Measurements from ENCODE around the gene SALL4.
"Not testable (repeated sequence)": the region's sequence is repeated elsewhere in the genome, so short reads cannot be mapped to it uniquely, and the experiment has no call there.

SALL4 gene

GRCh38 chr20:51745804-51746203, 56.5 kb downstream of the SALL4 start:
- Mint-ChIP-seq H3K36me3 (no peaks in the 10 kb centered on the region), H3K27ac (no peak overlapping the region), H3K4me1 (no peaks in the 10 kb centered on the region), H3K27me3 (peaks cover 0 to 12% of the 10 kb centered on the region in 2 donors), H3K4me3 (no peak overlapping the region), H3K9me3 (no peaks in the 10 kb centered on the region)
- no peak for ATAC-seq (replicated peaks)
- DNase-seq: no peak

GRCh38 chr20:51740838-51741237, 61.5 kb downstream of the SALL4 start:
- Mint-ChIP-seq H3K4me1 (no peaks in the 10 kb centered on the region), H3K4me3 (no peak overlapping the region), H3K36me3 (no peaks in the 10 kb centered on the region), H3K27me3 (peaks cover 0 to 11% of the 10 kb centered on the region in 2 donors), H3K27ac (no peak overlapping the region), H3K9me3 (no peaks in the 10 kb centered on the region)
- DNase-seq (no peak), ATAC-seq (replicated peaks) (no peak)

GRCh38 chr20:51740308-51740707, 62.0 kb downstream of the SALL4 start:
- H3K36me3 Mint-ChIP-seq; H3K4me1 Mint-ChIP-seq; H3K27ac Mint-ChIP-seq; ATAC-seq (replicated peaks); DNase-seq; H3K9me3 Mint-ChIP-seq; H3K27me3 Mint-ChIP-seq; H3K4me3 Mint-ChIP-seq: not testable (repeated sequence)

GRCh38 chr20:51739722-51740249, 62.5 kb downstream of the SALL4 start:
- no peaks in the 10 kb centered on the region for H3K36me3 Mint-ChIP-seq
- H3K4me3 Mint-ChIP-seq: no peak overlapping the region
- no peaks in the 10 kb centered on the region for H3K4me1 Mint-ChIP-seq
- DNase-seq (no peak), ATAC-seq (replicated peaks) (no peak)
- H3K27ac Mint-ChIP-seq: no peak overlapping the region
- H3K9me3 Mint-ChIP-seq: no peaks in the 10 kb centered on the region
- H3K27me3 Mint-ChIP-seq: peaks cover 0 to 7% of the 10 kb centered on the region in 2 donors

- H3K9me3 Mint-ChIP-seq: no peaks in the 10 kb centered on the region
- peaks cover 0 to 4% of the 10 kb centered on the region in 2 donors for H3K27me3 Mint-ChIP-seq
- H3K4me1 Mint-ChIP-seq: no peaks in the 10 kb centered on the region
- no peak overlapping the region for H3K27ac Mint-ChIP-seq
- H3K36me3 Mint-ChIP-seq: no peaks in the 10 kb centered on the region
- H3K4me3 Mint-ChIP-seq: no peak overlapping the region
- ATAC-seq (replicated peaks): no peak
- DNase-seq: no peak
Observed at GRCh38 chr20:51738877-51739447, 63.4 kb downstream of the SALL4 start.

GRCh38 chr20:51738261-51738660, 64.1 kb downstream of the SALL4 start:
- H3K27me3 Mint-ChIP-seq; ATAC-seq (replicated peaks); H3K4me3 Mint-ChIP-seq; H3K4me1 Mint-ChIP-seq; H3K36me3 Mint-ChIP-seq; H3K27ac Mint-ChIP-seq; DNase-seq; H3K9me3 Mint-ChIP-seq: not testable (repeated sequence)

- Mint-ChIP-seq H3K4me3 (no peak overlapping the region), H3K36me3 (no peaks in the 10 kb centered on the region)
Observed at GRCh38 chr20:51736947-51737346, 65.4 kb downstream of the SALL4 start.

GRCh38 chr20:51735728-51736600, 66.4 kb downstream of the SALL4 start:
- DNase-seq: no peak
- Mint-ChIP-seq H3K9me3 (no peaks in the 10 kb centered on the region), H3K4me3 (no peak overlapping the region), H3K27me3 (peaks cover 6 to 7% of the 10 kb centered on the region in 2 donors), H3K36me3 (no peaks in the 10 kb centered on the region), H3K27ac (no peak overlapping the region), H3K4me1 (peaks cover 3 to 4% of the 10 kb centered on the region in 2 donors)
- ATAC-seq (replicated peaks): no peak

More at GRCh38 chr20:51736947-51737346, 65.4 kb downstream of the SALL4 start:
- DNase-seq (no peak), ATAC-seq (replicated peaks) (no peak)
- no peaks in the 10 kb centered on the region for H3K9me3 Mint-ChIP-seq
- peaks cover 3 to 4% of the 10 kb centered on the region in 2 donors for H3K4me1 Mint-ChIP-seq
- H3K27me3 Mint-ChIP-seq: peaks cover 6 to 7% of the 10 kb centered on the region in 2 donors
- H3K27ac Mint-ChIP-seq: no peak overlapping the region

- H3K36me3 Mint-ChIP-seq: no peaks in the 10 kb centered on the region
- peaks cover 6 to 7% of the 10 kb centered on the region in 2 donors for H3K27me3 Mint-ChIP-seq
- no peak overlapping the region for H3K4me3 Mint-ChIP-seq
- H3K27ac Mint-ChIP-seq: no peak overlapping the region
- no peak for ATAC-seq (replicated peaks)
- no peaks in the 10 kb centered on the region for H3K9me3 Mint-ChIP-seq
- DNase-seq: no peak
- H3K4me1 Mint-ChIP-seq: peaks cover 3 to 4% of the 10 kb centered on the region in 2 donors
Observed at GRCh38 chr20:51734876-51735720, 67.2 kb downstream of the SALL4 start.

GRCh38 chr20:51733070-51733469, 69.3 kb downstream of the SALL4 start:
- Mint-ChIP-seq H3K4me3 (no peak overlapping the region), H3K4me1 (peaks cover 3 to 4% of the 10 kb centered on the region in 2 donors), H3K27ac (no peak overlapping the region), H3K9me3 (no peaks in the 10 kb centered on the region), H3K36me3 (no peaks in the 10 kb centered on the region), H3K27me3 (peaks cover 6 to 11% of the 10 kb centered on the region in 2 donors)
- ATAC-seq (replicated peaks): no peak
- DNase-seq: no peak
